NCI-H2196 treated with DMSO at 0.1 percent for 48 hours (cell line): ENCODE measurements around the gene GJB2.
"Not testable (repeated sequence)": the region's sequence is repeated elsewhere in the genome, so short reads cannot be mapped to it uniquely, and the experiment has no call there.

Experiments used
- DNase-seq: peaks from one replicate; lab custom pipeline; 2025; ENCODE audit not compliant: unreplicated experiment; lab: John Stamatoyannopoulos, UW

Gene GJB2

GRCh38 chr13:20171364-20171763 lies 21.4 kb downstream of the GJB2 start:
- no peak for DNase-seq

GRCh38 chr13:20170921-20171320 lies 21.8 kb downstream of the GJB2 start:
- DNase-seq = no peak

- DNase-seq = no peak
These were observed 24.3 kb downstream of the GJB2 start for GRCh38 chr13:20168396-20168795.

- DNase-seq = no peak
These were observed 27.1 kb downstream of the GJB2 start for GRCh38 chr13:20165417-20166257.

- DNase-seq = no peak
These were observed 30.8 kb downstream of the GJB2 start for GRCh38 chr13:20161951-20162300.

GRCh38 chr13:20161275-20161950 lies 31.3 kb downstream of the GJB2 start:
- no peak for DNase-seq

GRCh38 chr13:20160306-20161274 lies 32.1 kb downstream of the GJB2 start, which contains the start of gene GJA3:
Gene GJA3 (minus strand): TSS chr13:20161052. CDS start chr13:20143288, 17,764 bp downstream.
- no peak for DNase-seq

GRCh38 chr13:20159646-20160305 lies 33.0 kb downstream of the GJB2 start:
- DNase-seq = no peak

- no peak for DNase-seq
These were observed 35.5 kb downstream of the GJB2 start for GRCh38 chr13:20157151-20157796.

- DNase-seq = no peak
These were observed 36.0 kb downstream of the GJB2 start for GRCh38 chr13:20156702-20157101.

GRCh38 chr13:20153290-20153689 lies 39.4 kb downstream of the GJB2 start:
- DNase-seq = not testable (repeated sequence)

- no peak for DNase-seq
These were observed 41.1 kb downstream of the GJB2 start for GRCh38 chr13:20151612-20152011.

- DNase-seq = no peak
These were observed 41.7 kb downstream of the GJB2 start for GRCh38 chr13:20151016-20151415.

- DNase-seq = no peak
These were observed 42.2 kb downstream of the GJB2 start for GRCh38 chr13:20150561-20150960.

GRCh38 chr13:20149762-20150161 lies 43.0 kb downstream of the GJB2 start:
- no peak for DNase-seq

- no peak for DNase-seq
These were observed 44.1 kb downstream of the GJB2 start for GRCh38 chr13:20148501-20149183.

- DNase-seq = no peak
These were observed 46.4 kb downstream of the GJB2 start for GRCh38 chr13:20146381-20146780.

GRCh38 chr13:20145521-20145920 lies 47.2 kb downstream of the GJB2 start:
- no peak for DNase-seq

- no peak for DNase-seq
These were observed 48.4 kb downstream of the GJB2 start for GRCh38 chr13:20144141-20144850.
